K562 (cell line): ENCODE data around the gene ZNF609. TPM values are rescaled to one million over a fixed set of nuclear protein-coding genes. Genes with fewer than 3 reads are reported as not detected.

Source experiments
- ATAC-seq: fragments of 200-7000 bp; cut with Tn5 transposase; 3 replicates; pipeline ENCODE4 v1.9.1; 2020; ENCODE audit warnings: moderate library complexity
- BruUV-seq: library from RNA; stranded (reverse); fragments of 400-500 nt; replicated peaks from 2 replicates; lab custom pipeline; 2021; lab: Mats Ljungman, UMichigan
- CTCF ChIA-PET: fragments of 300-600 bp; formaldehyde crosslinking; extraction: SDS; loops from one replicate; lab custom pipeline; 2021; ENCODE audit warnings: low intra/inter-chr PET ratio; lab: Yijun Ruan, JAX
- POLR2A ChIA-PET: fragments of 300-600, 350-650 bp; sonication (Branson Sonifier 250); formaldehyde crosslinking; extraction: SDS; loops from one replicate; lab custom pipeline; 2021; ENCODE audit warnings: antibody characterized with exemption, inconsistent platforms; lab: Yijun Ruan, JAX
- DNase-seq, 4 experiments: peaks; one replicate each; pipeline versions ENCODE4 v3.0.0 to v3.0.0-alpha.2; 2011 to 2018; ENCODE audit warnings: low spot score in 3 of 4, mixed read lengths in 3 of 4; ENCODE audit errors: extremely low read depth in 1 of 4
- FAIRE-seq: peaks from 2 replicates; lab custom pipeline; 2011; peaks lifted over from hg19 to GRCh38; lab: Jason Lieb, UNC
- H2AFZ ChIP-seq: 2 replicates; pipeline ENCODE4 v1.6.0; 2011; ENCODE audit warnings: low read depth, low read length, control low read depth, inconsistent platforms
- H3K27ac ChIP-seq: fragments of 200-600 bp; 3 replicates; pipeline ENCODE4 v1.8.0; 2011; ENCODE audit warnings: low read depth, mild to moderate bottlenecking, control low read depth, inconsistent platforms, low read length, moderate library complexity, mixed read lengths; ENCODE audit errors: extremely low read depth
- H3K27me3 ChIP-seq, 2 experiments: fragments of 300-600 bp in 1 of 2; 2 replicates in 1 of 2; 3 replicates in 1 of 2; pipeline versions ENCODE4 v1.6.0 to v1.8.0; 2011; ENCODE audit warnings: inconsistent platforms in 2 of 2, low read length in 2 of 2, mild to moderate bottlenecking in 1 of 2, mixed read lengths in 1 of 2, moderate library complexity in 1 of 2; ENCODE audit not compliant: control insufficient read depth in 2 of 2, insufficient read depth in 2 of 2
- H3K36me3 ChIP-seq: fragments of 300-600 bp; 3 replicates; pipeline ENCODE4 v1.8.0; 2011; ENCODE audit warnings: mild to moderate bottlenecking, low read length, inconsistent platforms; ENCODE audit not compliant: control insufficient read depth, insufficient read depth
- H3K4me1 ChIP-seq, 2 experiments: fragments of 200-600 bp in 1 of 2; replicated peaks in 1 of 2; 2 replicates in 1 of 2; 3 replicates in 1 of 2; pipeline versions ENCODE4 v1.5.1 to v1.8.0; 2011; ENCODE audit warnings: inconsistent platforms in 2 of 2, low read length in 2 of 2, mild to moderate bottlenecking in 1 of 2, mixed read lengths in 1 of 2, moderate library complexity in 1 of 2; ENCODE audit not compliant: control insufficient read depth in 2 of 2, insufficient read depth in 2 of 2
- H3K4me2 ChIP-seq: 2 replicates; pipeline ENCODE4 v1.6.1; 2011; ENCODE audit warnings: low read length, control low read depth, inconsistent platforms, mixed read lengths; ENCODE audit not compliant: insufficient read depth
- H3K4me3 ChIP-seq: fragments of 200-600 bp; sonication (generic), shearing (Covaris generic); 2 replicates; pipeline ENCODE4 v1.5.1; 2016; ENCODE audit warnings: control low read depth, inconsistent platforms
- H3K79me2 ChIP-seq: fragments of 200-600 bp; 3 replicates; pipeline ENCODE4 v1.8.0; 2011; ENCODE audit warnings: low read length, inconsistent platforms; ENCODE audit not compliant: control insufficient read depth, insufficient read depth
- H3K9ac ChIP-seq, 2 experiments: 2 replicates each; pipeline versions ENCODE4 v1.6.0 to v1.6.1; 2011; ENCODE audit warnings: low read depth in 2 of 2, low read length in 2 of 2, control low read depth in 1 of 2, inconsistent platforms in 1 of 2, mild to moderate bottlenecking in 1 of 2, mixed read lengths in 1 of 2; ENCODE audit not compliant: insufficient read depth in 1 of 2
- H3K9me1 ChIP-seq: one replicate; pipeline ENCODE4 v1.6.0; 2011; ENCODE audit warnings: inconsistent platforms, mild to moderate bottlenecking, low read length, moderate library complexity; ENCODE audit not compliant: control insufficient read depth, insufficient read depth
- H3K9me3 ChIP-seq: replicated peaks from 2 replicates; pipeline ENCODE4 v1.5.1; 2011; ENCODE audit warnings: low read depth, low read length, inconsistent platforms; ENCODE audit not compliant: control insufficient read depth, insufficient read depth
- H4K20me1 ChIP-seq: replicated peaks from 2 replicates; pipeline ENCODE4 v1.6.1; 2011; ENCODE audit warnings: low read length, inconsistent platforms, mixed read lengths; ENCODE audit not compliant: control insufficient read depth, insufficient read depth
- GMEB1 ChIP-seq: fragments of 250-450 bp; sonication (Bioruptor Pico); IDR thresholded peaks from 2 replicates; pipeline ENCODE4 v1.4.0; 2020; ENCODE audit warnings: mild to moderate bottlenecking
- TARDBP ChIP-seq: fragments of 450-650 bp; IDR thresholded peaks from 2 replicates; pipeline ENCODE4 v1.6.1; 2016
- TBP ChIP-seq: optimal IDR thresholded peaks from 2 replicates; pipeline ENCODE3; 2011; ENCODE audit warnings: low read depth, low read length, improper control_type of control experiment
- XRCC5 ChIP-seq: fragments of 200-400 bp; formaldehyde crosslinking; IDR thresholded peaks from 2 replicates; pipeline ENCODE4 v1.6.1; 2017; ENCODE audit warnings: low read depth, mild to moderate bottlenecking, low read length
- ZNF586 ChIP-seq: fragments of 450-650 bp; formaldehyde crosslinking; conservative IDR thresholded peaks from 2 replicates; pipeline ENCODE4 v1.4.0; 2020; ENCODE audit warnings: mild to moderate bottlenecking, moderate library complexity
- WGBS: fragments of 100-300 bp; shearing (Covaris generic); methylation state at CpG from one replicate; pipeline ENCODE4 v1.1.6; 2016; ENCODE audit warnings: low coverage, mixed read lengths; ENCODE audit not compliant: insufficient coverage; ENCODE audit errors: missing lambda C conversion rate; 5-methylcytosine and 5-hydroxymethylcytosine counted together
- in situ Hi-C: fragments of 300-500 bp; cut with MboI; formaldehyde crosslinking; loops from 4 replicates; pipeline ENCODE4 v1.15.0; 2018; ENCODE audit warnings: inconsistent platforms, mixed read lengths
- intact Hi-C: fragments of 100-400 bp; cut with micrococcal nuclease; formaldehyde crosslinking; loops from 2 replicates; pipeline ENCODE4 v1.14.2; 2022
- polyA plus RNA-seq, 8 experiments: library from polyadenylated mRNA; depleted of rRNA in 4 of 8; stranded (reverse) in 5 of 8; unstranded in 3 of 8; fragments of >200 nt; fragmentation: Nextera tagmentation in 2 of 8; fragmentation: Illumina TruSeq in 1 of 8; extraction: Ambion mirVana in 2 of 8; extraction: Trizol in 1 of 8; gene quantifications; 2 replicates each; pipeline versions ENCODE4 v1.2.1 to v1.2.3, GENCODE V29; 2011 to 2014; ENCODE audit warnings: inconsistent platforms in 1 of 8, missing spikeins in 1 of 8
- total RNA-seq, 7 experiments: library from RNA; depleted of rRNA in 6 of 7; stranded (reverse); fragments of >200 nt in 6 of 7; fragmentation: Illumina TruSeq in 2 of 7; extraction: Trizol in 2 of 7; gene quantifications; 2 replicates each; pipeline versions ENCODE4 v1.2.1 to v1.2.3, GENCODE V29; 2011 to 2021; ENCODE audit warnings: low replicate concordance in 1 of 7

The ZNF609 gene
- total and polyA plus RNA-seq, 9 of the 15 experiments (the other 6 are each of a cell fraction or from before 2014, with no cell fraction given) = 3.0 to 38.7 (median 17.8) TPM

GRCh38 chr15:64623347-64623996 lies 163.1 kb downstream of the ZNF609 start:
- Histone ChIP-seq H3K27me3 (no peaks in the 10 kb centered on the region), H3K4me3 (no peak overlapping the region), H3K4me1 (peaks cover 6 to 31% of the 10 kb centered on the region in 2 experiments; a peak in 4 of 5 replicates)
- 74% methylated on average over 2 of the region's 2 CpGs for WGBS
- in situ Hi-C loops = no loop called here
- TSS peak; percentile 28 for BruUV-seq
- TF ChIP-seq GMEB1 (CRISPR knock-in tag) (no peak), XRCC5 (no peak), TBP (no peak), TARDBP (no peak), ZNF586 (CRISPR knock-in tag) (no peak)
- TF ChIP-seq, all 486 proteins: peak for 0
- ChIA-PET POLR2A (interaction anchor here (1.2 kb wide), 1 partner anchor 9 kb away, joined by 4 read pairs; no protein-coding TSS in a partner anchor), CTCF (no interaction called here)
- Histone ChIP-seq H3K9me1 (no peaks in the 10 kb centered on the region), H3K4me2 (no peak overlapping the region), H3K36me3 (peaks cover 36% of the 10 kb centered on the region), H3K79me2 (peaks cover 64% of the 10 kb centered on the region), H3K9me3 (no peaks in the 10 kb centered on the region), H3K27ac (no peak overlapping the region), H2AFZ (no peak overlapping the region), H4K20me1 (peaks cover 12% of the 10 kb centered on the region; the same call in 1 of the 2 replicates), H3K9ac (no peak overlapping the region)
- intact Hi-C loops = no loop called here
- FAIRE-seq (no peak), ATAC-seq (no peak), DNase-seq (no peak)
